ENCODE data around the gene ATF6. TPM values are rescaled to one million over a fixed set of nuclear protein-coding genes. Genes with fewer than 3 reads are reported as not detected.

Gene ATF6
- total and polyA plus RNA-seq, 9 of the 15 experiments (the other 6 are each of a cell fraction or from before 2014, with no cell fraction given), result 11.7 to 32.4 (median 20.4) TPM

DNA sequence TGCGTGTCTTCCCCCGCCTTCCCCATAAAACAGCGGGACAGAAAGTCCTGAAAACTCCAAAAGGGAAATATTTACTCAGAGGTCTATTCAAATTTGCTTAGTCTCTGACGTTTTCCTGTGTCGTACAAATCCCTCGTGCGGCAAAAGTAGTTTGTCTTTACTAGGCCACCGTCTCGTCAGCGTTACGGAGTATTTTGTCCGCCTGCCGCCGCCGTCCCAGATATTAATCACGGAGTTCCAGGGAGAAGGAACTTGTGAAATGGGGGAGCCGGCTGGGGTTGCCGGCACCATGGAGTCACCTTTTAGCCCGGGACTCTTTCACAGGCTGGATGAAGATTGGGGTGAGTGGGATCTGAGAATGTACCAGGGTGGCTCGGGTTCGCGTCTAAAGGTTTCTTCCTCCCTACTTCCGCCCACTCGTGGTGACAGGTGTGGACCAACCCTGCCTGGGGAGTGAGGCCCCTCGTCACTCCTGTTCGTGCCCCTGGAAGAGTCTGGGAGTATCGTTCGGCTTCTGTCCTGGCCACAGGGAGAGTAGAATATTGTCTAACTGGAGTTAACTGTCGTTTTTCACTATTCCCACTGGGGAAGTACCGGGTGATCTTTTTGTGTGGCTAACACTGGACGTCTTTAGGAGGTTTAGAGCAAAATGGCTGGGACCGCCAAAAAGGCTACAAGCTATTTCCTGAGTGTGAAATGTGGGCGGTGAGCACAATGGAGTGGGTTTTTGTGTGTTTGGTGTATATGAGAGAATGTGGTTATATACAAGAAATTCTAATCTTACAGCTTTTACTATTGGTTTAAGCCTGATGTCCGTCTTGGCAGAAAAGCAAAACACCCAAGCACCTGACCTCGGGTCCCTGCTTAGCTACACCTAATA, at the start of gene ATF6 (continued):
- TF ChIP-seq TAF9B (IDR thresholded peaks at IDR 0.05; ENCODE audit: partially characterized antibody), result peak; percentile 77
- no peak for TF ChIP-seq ZNF408 (CRISPR knock-in tag; IDR thresholded peaks at IDR 0.05; ENCODE audit: low read depth)
- TF ChIP-seq POLR2B (IDR thresholded peaks at IDR 0.05; ENCODE audit: low read depth, partially characterized antibody), result peak; percentile 55
- TF ChIP-seq MTA2 (IDR thresholded peaks at IDR 0.05; ENCODE audit: low read depth), result peak; percentile 40
- TF ChIP-seq, protein P1, sequence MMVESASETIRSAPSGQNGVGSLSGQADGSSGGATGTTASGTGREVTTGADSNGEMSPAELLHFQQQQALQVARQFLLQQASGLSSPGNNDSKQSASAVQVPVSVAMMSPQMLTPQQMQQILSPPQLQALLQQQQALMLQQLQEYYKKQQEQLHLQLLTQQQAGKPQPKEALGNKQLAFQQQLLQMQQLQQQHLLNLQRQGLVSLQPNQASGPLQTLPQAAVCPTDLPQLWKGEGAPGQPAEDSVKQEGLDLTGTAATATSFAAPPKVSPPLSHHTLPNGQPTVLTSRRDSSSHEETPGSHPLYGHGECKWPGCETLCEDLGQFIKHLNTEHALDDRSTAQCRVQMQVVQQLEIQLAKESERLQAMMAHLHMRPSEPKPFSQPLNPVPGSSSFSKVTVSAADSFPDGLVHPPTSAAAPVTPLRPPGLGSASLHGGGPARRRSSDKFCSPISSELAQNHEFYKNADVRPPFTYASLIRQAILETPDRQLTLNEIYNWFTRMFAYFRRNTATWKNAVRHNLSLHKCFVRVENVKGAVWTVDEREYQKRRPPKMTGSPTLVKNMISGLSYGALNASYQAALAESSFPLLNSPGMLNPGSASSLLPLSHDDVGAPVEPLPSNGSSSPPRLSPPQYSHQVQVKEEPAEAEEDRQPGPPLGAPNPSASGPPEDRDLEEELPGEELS (CRISPR knock-in tag; IDR thresholded peaks at IDR 0.05; ENCODE audit: borderline replicate concordance), result 0 out of 2 replicates have a peak, but pooled peaks have one; percentile 39
- no peak for TF ChIP-seq SRSF9 (IDR thresholded peaks at IDR 0.05; ENCODE audit: borderline replicate concordance, low read depth, low read length)
- no peak for TF ChIP-seq SRSF7 (optimal IDR thresholded peaks at IDR 0.05; ENCODE audit: low read depth, low read length)
- no peak for TF ChIP-seq ZSCAN32 (CRISPR knock-in tag; IDR thresholded peaks at IDR 0.05)
- TF ChIP-seq BRD4 (IDR thresholded peaks at IDR 0.05), result peak; percentile 68; the same call in 1 of the 2 replicates
- TF ChIP-seq EGR1 (conservative IDR thresholded peaks at IDR 0.05), result peak; percentile 75
- TF ChIP-seq ARID2 (IDR thresholded peaks at IDR 0.05), result 0 out of 2 replicates have a peak, but pooled peaks have one; percentile 45
- no peak for TF ChIP-seq BDP1 (IDR thresholded peaks at IDR 0.05; ENCODE audit: insufficient read depth, insufficient read length)
- no peak for TF ChIP-seq STAG1 (CRISPR knock-in tag; IDR thresholded peaks at IDR 0.05; ENCODE audit: borderline replicate concordance)
- TF ChIP-seq, protein P2, sequence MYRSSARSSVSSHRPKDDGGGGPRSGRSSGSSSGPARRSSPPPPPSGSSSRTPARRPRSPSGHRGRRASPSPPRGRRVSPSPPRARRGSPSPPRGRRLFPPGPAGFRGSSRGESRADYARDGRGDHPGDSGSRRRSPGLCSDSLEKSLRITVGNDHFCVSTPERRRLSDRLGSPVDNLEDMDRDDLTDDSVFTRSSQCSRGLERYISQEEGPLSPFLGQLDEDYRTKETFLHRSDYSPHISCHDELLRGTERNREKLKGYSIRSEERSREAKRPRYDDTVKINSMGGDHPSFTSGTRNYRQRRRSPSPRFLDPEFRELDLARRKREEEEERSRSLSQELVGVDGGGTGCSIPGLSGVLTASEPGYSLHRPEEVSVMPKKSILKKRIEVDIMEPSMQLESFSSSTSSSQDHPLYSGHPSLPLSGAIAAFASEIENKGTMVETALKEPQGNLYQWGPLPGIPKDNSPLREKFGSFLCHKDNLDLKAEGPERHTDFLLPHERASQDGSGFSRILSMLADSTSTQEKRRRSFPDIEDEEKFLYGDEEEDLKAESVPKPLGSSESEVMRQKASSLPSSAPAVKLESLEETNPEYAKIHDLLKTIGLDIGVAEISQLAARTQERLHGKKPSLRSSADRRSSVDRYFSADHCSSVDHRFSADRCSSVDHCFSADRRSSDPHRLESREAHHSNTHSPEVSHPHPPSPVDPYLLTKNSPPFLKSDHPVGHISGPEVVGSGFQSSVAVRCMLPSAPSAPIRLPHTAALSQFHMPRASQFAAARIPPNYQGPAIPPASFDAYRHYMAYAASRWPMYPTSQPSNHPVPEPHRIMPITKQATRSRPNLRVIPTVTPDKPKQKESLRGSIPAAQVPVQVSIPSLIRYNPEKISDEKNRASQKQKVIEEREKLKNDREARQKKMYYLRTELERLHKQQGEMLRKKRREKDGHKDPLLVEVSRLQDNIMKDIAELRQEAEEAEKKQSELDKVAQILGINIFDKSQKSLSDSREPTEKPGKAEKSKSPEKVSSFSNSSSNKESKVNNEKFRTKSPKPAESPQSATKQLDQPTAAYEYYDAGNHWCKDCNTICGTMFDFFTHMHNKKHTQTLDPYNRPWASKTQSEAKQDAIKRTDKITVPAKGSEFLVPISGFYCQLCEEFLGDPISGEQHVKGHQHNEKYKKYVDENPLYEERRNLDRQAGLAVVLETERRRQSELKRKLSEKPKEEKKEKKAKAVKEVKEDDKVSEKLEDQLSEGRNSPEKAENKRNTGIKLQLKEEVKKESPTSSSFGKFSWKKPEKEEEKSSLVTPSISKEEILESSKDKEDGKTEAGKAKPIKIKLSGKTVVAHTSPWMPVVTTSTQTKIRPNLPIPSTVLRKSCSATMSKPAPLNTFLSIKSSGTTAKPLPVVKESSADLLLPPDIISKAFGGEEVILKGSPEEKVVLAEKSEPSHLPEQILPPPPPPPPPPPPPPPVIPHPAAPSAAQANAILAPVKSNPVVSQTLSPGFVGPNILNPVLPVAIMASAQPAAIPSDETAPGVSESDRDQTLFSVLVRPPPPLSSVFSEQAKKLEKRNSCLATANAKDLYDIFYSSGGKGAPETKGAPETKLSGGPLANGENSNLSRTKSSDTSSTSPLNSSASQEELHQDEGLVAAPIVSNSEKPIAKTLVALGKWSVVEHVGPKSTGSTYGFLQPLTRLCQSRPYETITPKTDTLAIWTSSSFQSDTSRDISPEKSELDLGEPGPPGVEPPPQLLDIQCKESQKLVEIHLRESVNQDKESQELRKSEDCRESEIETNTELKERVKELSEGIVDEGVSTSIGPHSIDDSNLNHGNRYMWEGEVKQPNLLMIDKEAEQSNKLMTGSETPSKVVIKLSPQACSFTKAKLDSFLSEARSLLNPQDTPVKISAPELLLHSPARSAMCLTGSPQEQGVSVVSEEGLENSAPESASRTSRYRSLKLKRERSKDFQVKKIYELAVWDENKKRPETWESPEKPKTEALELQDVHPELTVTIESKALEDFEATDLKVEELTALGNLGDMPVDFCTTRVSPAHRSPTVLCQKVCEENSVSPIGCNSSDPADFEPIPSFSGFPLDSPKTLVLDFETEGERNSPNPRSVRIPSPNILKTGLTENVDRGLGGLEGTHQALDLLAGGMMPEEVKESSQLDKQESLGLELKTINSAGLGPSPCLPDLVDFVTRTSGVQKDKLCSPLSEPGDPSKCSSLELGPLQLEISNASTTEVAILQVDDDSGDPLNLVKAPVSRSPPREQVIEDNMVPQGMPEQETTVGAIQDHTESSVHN (IDR thresholded peaks at IDR 0.05; ENCODE audit: borderline replicate concordance in 1 of 2, low read depth in 1 of 2), result peak in 1 of 2 experiments; percentile 76; a peak in 2 of 4 replicates
- peak; percentile 68 for TF ChIP-seq CEBPB (tag; IDR thresholded peaks at IDR 0.05)
